Left lung (tissue), 10 donors: ENCODE results near the gene TSPAN5. TPM values are rescaled to one million over a fixed set of nuclear protein-coding genes. Genes with fewer than 3 reads are reported as not detected.

Experiments
- ATAC-seq: fragments of 200-7000 bp; cut with Tn5 transposase; one replicate; pipeline ENCODE4 v1.9.1; 2020; ENCODE audit warnings: moderate library complexity
- DNase-seq, 4 donors: peaks; one replicate each; pipeline ENCODE4 v3.0.0-alpha.2; 2013 to 2020
- H3K27ac ChIP-seq, 2 donors: fragments of 200-600 bp; sonication (generic) in 1 of 2; one replicate each; pipeline versions ENCODE4 v1.5.0 to v1.8.0; 2020 to 2021
- H3K27me3 ChIP-seq, 2 donors: fragments of 200-600 bp; sonication (generic) in 1 of 2; one replicate each; pipeline versions ENCODE4 v1.5.0 to v1.8.0; 2020 to 2021
- H3K36me3 ChIP-seq, 2 donors: fragments of 200-600 bp; sonication (generic) in 1 of 2; one replicate each; pipeline versions ENCODE4 v1.5.0 to v1.8.0; 2020 to 2021
- H3K4me1 ChIP-seq, 2 donors: fragments of 200-600 bp; one replicate each; pipeline ENCODE4 v1.8.0; 2021
- H3K4me3 ChIP-seq, 2 donors: fragments of 200-600 bp; sonication (generic) in 1 of 2; one replicate each; pipeline versions ENCODE4 v1.5.0 to v1.8.0; 2020 to 2021; ENCODE audit warnings: mild to moderate bottlenecking in 1 of 2
- H3K9me3 ChIP-seq, 2 donors: fragments of 200-600 bp; sonication (generic) in 1 of 2; one replicate each; pipeline versions ENCODE4 v1.5.0 to v1.8.0; 2020 to 2021
- intact Hi-C, 2 donors: fragments of 100-400 bp; cut with DNase I; formaldehyde crosslinking; loops; one replicate each; pipeline versions ENCODE4 v1.11.2 to v1.14.2; 2022
- polyA plus RNA-seq, 6 donors: library from polyadenylated mRNA; unstranded; fragments of 120-200 nt; gene quantifications; one replicate each; pipeline ENCODE4 v1.2.1, GENCODE V29; 2013; ENCODE audit not compliant: insufficient read length in 6 of 6
- total RNA-seq, 2 donors: library from RNA; stranded (reverse); fragmentation: NEBNext Ultra II Directional; extraction: Animal tissue kit (Norgen Biotek cat#: 25700); gene quantifications; one replicate each; pipeline ENCODE4 v1.2.1, GENCODE V29; 2021
- TF ChIP-seq, protein P1 (sequence below), 2 donors: fragments of 200-600 bp; sonication (generic) in 1 of 2; IDR thresholded peaks; one replicate each; pipeline versions ENCODE4 v1.5.0 to v1.8.0; 2021; ENCODE audit warnings: antibody characterized with exemption in 2 of 2
- donor health status: DM: no; HTN: yes; CAD: no.
- donor health status: DM: no; HTN: no; CAD: no.

The TSPAN5 gene
- total and polyA plus RNA-seq, 8 donors = 11.9 to 36.5 (median 31.7) TPM

- Histone ChIP-seq H3K9me3 (peaks cover 0 to 21% of the 10 kb centered on the region in 2 donors), H3K27ac (no peak overlapping the region)
Measured at GRCh38 chr4:98700656-98701055, 42.2 kb upstream of the TSPAN5 start.

DNA sequence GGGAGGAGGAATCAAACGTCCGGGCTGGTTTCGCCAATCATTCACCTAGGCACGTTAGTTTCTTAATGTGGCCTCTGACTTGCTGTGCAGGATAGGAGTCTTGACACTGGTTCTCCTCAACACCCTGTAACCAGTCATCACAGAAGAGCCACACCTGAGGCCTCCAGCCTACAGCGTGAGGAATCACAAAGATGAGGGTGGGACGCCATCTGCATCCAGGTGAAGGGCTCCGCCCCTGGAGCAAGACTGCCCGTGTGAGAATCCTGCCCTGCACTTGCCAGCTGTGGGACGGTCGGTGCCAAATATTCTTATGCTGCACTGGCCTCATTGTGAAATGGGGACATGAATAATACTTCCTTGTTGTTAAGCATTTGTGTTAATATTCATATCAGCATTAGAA is 35.7 kb upstream of the TSPAN5 start:
- TF ChIP-seq, protein P1, sequence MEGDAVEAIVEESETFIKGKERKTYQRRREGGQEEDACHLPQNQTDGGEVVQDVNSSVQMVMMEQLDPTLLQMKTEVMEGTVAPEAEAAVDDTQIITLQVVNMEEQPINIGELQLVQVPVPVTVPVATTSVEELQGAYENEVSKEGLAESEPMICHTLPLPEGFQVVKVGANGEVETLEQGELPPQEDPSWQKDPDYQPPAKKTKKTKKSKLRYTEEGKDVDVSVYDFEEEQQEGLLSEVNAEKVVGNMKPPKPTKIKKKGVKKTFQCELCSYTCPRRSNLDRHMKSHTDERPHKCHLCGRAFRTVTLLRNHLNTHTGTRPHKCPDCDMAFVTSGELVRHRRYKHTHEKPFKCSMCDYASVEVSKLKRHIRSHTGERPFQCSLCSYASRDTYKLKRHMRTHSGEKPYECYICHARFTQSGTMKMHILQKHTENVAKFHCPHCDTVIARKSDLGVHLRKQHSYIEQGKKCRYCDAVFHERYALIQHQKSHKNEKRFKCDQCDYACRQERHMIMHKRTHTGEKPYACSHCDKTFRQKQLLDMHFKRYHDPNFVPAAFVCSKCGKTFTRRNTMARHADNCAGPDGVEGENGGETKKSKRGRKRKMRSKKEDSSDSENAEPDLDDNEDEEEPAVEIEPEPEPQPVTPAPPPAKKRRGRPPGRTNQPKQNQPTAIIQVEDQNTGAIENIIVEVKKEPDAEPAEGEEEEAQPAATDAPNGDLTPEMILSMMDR (IDR thresholded peaks at IDR 0.05) = no peak
- Histone ChIP-seq H3K9me3 (peaks cover 0 to 12% of the 10 kb centered on the region in 2 donors), H3K27me3 (no peaks in the 10 kb centered on the region), H3K4me1 (no peaks in the 10 kb centered on the region), H3K27ac (no peak overlapping the region), H3K36me3 (no peaks in the 10 kb centered on the region), H3K4me3 (no peak overlapping the region)
- intact Hi-C loops = no loop called here
- DNase-seq (no peak), ATAC-seq (no peak)

More at GRCh38 chr4:98700656-98701055, 42.2 kb upstream of the TSPAN5 start:
- DNase-seq (no peak), ATAC-seq (no peak)
- Histone ChIP-seq H3K4me3 (no peak overlapping the region), H3K4me1 (no peaks in the 10 kb centered on the region), H3K27me3 (no peaks in the 10 kb centered on the region), H3K36me3 (no peaks in the 10 kb centered on the region)
- intact Hi-C loops = no loop called here
- TF ChIP-seq, protein P1 (IDR thresholded peaks at IDR 0.05) = no peak

DNA sequence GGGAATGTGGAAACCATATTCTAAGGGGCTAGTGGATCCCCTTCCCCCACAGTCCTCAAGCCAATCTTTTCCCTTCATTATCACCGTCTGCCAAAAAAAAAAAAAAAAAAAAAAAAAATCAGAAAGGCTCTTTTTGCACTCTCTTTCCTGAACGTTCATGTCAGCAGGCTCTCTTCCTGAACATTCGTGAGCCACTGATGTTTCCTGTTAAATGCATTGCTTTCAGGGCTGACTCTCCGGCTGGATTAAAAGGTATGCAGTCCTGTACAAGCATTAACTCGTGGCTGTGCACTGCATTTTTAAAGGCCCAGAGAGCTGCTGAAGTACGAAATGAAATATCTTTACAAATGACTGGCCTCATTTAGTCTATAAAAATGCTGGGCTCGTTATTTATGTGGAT is 34.0 kb upstream of the TSPAN5 start:
- Histone ChIP-seq H3K9me3 (peaks cover 0 to 4% of the 10 kb centered on the region in 2 donors), H3K27me3 (no peaks in the 10 kb centered on the region), H3K27ac (no peak overlapping the region), H3K4me1 (no peaks in the 10 kb centered on the region), H3K36me3 (no peaks in the 10 kb centered on the region), H3K4me3 (no peak overlapping the region)
- TF ChIP-seq, protein P1 (IDR thresholded peaks at IDR 0.05) = no peak
- intact Hi-C loops = no loop called here
- DNase-seq (no peak), ATAC-seq (peak; percentile 29)

GRCh38 chr4:98691588-98691987 is 33.2 kb upstream of the TSPAN5 start:
- intact Hi-C loops = no loop called here
- TF ChIP-seq, protein P1 (IDR thresholded peaks at IDR 0.05) = no peak
- no peak overlapping the region for H3K27ac ChIP-seq
- no peaks in the 10 kb centered on the region for H3K9me3 ChIP-seq
- H3K27me3 ChIP-seq = no peaks in the 10 kb centered on the region
- peak; percentile 73 for ATAC-seq
- DNase-seq = no peak
- H3K4me1 ChIP-seq = no peaks in the 10 kb centered on the region
- H3K4me3 ChIP-seq = no peak overlapping the region
- no peaks in the 10 kb centered on the region for H3K36me3 ChIP-seq

GRCh38 chr4:98689507-98690174 is 31.2 kb upstream of the TSPAN5 start:
- TF ChIP-seq, protein P1 (IDR thresholded peaks at IDR 0.05) = no peak
- no peak overlapping the region for H3K4me3 ChIP-seq
- DNase-seq (no peak), ATAC-seq (no peak)
- no peaks in the 10 kb centered on the region for H3K27me3 ChIP-seq
- H3K9me3 ChIP-seq = no peaks in the 10 kb centered on the region
- intact Hi-C loops = no loop called here
- no peak overlapping the region for H3K27ac ChIP-seq
- H3K4me1 ChIP-seq = no peaks in the 10 kb centered on the region
- H3K36me3 ChIP-seq = no peaks in the 10 kb centered on the region
